Measurements from ENCODE around the gene ARMC5.
"Not testable (repeated sequence)": the region's sequence is repeated elsewhere in the genome, so short reads cannot be mapped to it uniquely, and the experiment has no call there.

- TF ChIP-seq EZH2phosphoT487 (IDR thresholded peaks at IDR 0.05; ENCODE audit: insufficient read depth, low read depth); EZH2 (IDR thresholded peaks at IDR 0.05; ENCODE audit: insufficient read depth, poor library complexity, severe bottlenecking): not testable (repeated sequence)
Measured at GRCh38 chr16:31445931-31446330, 13.4 kb upstream of the ARMC5 start.
